ENCODE data around the gene FLRT1. TPM values are rescaled to one million over a fixed set of nuclear protein-coding genes. Genes with fewer than 3 reads are reported as not detected.

FLRT1 gene
- total RNA-seq, 1 donor from 2014 or later = 4.5 TPM

DNA sequence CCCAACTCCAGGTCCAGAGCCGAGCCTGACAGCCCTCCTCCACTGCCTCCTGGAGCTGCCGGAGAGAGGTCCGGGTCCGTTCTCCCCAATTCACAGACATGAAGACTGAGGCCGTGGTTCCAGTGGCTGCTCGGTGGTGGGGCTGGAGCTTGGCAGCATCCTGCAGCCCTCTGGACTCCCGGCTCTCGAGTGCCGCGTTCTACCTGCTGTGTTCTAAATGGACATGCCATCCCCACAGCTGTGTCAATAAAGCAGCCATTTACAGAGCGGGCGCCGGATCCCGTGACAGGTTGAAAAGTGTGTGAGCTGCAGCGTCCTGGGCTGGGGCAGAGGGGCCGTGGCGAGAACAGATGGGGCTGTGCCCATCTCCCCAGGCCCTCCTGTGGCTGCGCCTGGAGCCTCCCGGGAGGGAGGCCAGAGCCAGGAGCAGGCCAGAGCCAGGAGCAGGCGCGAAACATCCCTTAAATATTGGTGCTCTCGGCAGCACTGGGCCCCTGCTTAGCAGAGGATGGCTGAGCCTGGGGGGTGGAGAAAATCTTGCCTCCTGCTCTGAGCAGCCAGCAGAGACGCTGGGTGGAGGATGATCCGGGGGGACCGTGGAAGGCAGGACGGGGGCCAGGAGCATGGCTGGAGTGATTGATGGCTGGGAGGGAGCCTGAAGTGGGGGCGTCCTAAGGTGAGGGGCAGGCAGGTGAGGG is 46.2 kb downstream of the FLRT1 start:
- DNase-seq (ENCODE audit: low spot score in 2 of 2) (no peak), FAIRE-seq (no peak)

DNA sequence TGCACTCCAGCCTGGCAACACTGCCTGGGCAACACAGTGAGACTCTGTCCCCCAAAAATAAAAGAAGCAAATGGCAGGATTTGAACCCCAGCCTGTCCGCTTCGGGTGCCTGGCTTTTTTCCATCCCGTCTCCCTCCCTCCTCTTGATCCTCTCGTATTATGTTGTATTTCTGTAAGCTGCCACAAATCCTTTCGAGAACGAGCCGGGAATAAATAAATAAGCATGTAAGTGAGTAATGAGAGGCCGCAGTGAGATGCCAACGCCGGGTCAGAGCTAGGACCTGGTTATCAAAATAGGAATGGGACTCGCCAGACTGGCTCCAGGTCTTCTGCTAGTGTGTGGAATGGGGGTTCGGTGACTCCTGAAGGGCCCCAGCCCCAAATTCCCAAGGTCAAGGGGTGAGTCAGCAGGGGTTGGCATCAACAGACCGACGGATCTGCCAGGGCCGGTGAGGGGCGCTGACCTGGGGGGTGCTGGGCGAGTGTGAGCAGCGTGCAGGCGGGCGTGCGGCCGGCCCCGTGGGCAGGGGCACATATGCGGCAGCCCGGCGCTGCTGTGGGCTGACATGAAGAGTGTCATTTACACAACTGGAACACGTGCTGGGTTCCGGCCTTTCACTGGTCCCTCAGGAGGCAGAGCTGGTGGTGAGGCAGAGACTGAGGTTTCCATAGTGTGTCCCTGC is 47.8 kb downstream of the FLRT1 start:
- no peak for FAIRE-seq
- no peak for DNase-seq (ENCODE audit: low spot score in 2 of 2)

DNA sequence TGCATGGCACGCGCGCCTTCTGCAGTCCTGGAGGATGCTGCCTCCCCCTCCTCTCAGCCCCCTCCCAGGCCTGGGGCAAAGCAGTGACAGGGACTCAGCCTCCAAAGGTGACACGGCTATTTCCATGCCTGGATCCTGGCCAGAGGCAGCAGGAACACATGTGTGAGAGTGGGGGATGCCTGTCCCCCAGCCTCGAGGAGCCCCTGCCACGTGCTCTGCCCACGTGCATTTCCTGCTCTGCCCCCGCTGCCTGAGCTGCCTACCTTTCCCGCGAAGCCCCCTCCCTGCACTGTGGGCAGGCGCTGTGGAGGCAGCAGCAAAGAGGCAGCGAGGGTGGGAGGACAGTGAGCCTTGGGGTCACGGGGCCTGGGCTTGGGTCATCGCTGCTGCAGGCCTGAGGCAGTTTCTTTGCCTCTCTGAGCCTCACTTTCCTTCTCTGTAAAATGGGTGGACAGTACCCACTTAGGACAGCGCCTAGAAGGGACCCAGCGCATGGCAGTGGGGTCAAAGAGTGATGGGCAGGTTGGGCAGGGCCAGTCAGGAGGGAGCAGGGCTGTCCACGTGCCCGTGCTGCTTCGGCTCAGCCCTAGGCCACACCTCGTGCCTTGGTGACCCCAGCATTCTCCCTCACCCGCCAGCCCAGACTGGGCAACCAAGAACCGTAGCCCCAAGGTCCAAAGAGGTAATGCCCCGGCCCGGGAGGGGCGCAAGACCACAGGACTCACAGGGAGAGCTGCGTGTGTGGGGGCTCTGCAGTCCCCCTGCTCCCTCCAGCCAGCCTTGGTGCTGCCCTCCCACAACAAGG is 48.6 kb downstream of the FLRT1 start:
- FAIRE-seq (no peak), DNase-seq (ENCODE audit: low spot score in 2 of 2) (no peak)

DNA sequence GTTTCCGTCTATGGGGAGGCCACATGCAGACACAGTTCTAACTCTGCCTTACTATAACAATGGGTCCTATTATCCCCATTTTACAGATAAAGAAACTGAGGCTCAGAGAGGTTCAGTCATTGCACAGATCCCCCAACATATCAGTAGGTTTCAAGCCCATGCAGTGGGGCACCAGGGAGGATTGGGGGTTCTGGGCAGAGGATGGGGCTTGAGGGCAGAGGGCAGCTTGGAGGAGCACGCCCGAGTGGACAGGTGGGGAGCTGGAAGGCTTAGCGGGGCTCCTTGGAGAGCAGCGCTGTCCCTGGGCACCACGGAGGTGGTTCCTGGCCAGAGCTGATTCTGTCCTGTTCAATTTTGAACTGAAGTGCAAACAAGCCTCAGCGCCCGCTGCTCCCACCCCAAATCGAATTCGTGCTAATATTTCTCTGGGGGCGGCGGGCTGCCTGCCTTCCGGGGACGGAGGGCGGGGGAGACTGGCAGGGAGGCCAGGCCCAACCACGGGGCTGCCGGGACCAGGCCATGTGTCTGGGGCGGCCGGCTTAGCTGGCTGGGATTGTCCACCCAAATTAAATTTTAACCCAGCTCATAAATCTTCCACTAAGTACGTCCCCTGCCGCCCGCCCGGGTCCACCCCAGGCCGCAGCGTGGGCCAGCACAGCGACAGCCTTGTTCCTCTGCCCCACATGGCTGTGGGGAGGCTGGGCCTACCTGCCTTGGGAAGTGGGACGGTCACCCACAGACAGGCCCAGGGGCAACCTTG is 49.4 kb downstream of the FLRT1 start:
- DNase-seq (ENCODE audit: low spot score in 2 of 2) = no peak
- FAIRE-seq = no peak

Other genes with a start within 250 kb of the FLRT1 start
- gene SPINDOC, start 222.5 kb upstream of the FLRT1 start, total RNA-seq = 13.0 TPM
- 11.8 TPM for gene MARK2, start 196.8 kb upstream of the FLRT1 start, total RNA-seq
- gene RCOR2, start 118.8 kb upstream of the FLRT1 start, total RNA-seq = 14.3 TPM
- gene NAA40, start 96.9 kb upstream of the FLRT1 start, total RNA-seq = 11.4 TPM
- 238 TPM for gene COX8A, start 61.3 kb upstream of the FLRT1 start, total RNA-seq
- gene OTUB1, start 49.5 kb upstream of the FLRT1 start, total RNA-seq = 31.4 TPM
- gene MACROD1, start 130.2 kb downstream of the FLRT1 start, total RNA-seq = 19.6 TPM
- 91.7 TPM for gene STIP1, start 150.2 kb downstream of the FLRT1 start, total RNA-seq
- gene FERMT3, start 170.8 kb downstream of the FLRT1 start, total RNA-seq = 0.41 TPM
- 10.6 TPM for gene TRPT1, start 190.3 kb downstream of the FLRT1 start, total RNA-seq
- gene NUDT22, start 190.3 kb downstream of the FLRT1 start, total RNA-seq = 12.6 TPM
- 9.8 TPM for gene DNAJC4, start 194.6 kb downstream of the FLRT1 start, total RNA-seq
- gene VEGFB, start 198.7 kb downstream of the FLRT1 start, total RNA-seq = 17.9 TPM
- 26.1 TPM for gene FKBP2, start 205.2 kb downstream of the FLRT1 start, total RNA-seq
- 102 TPM for gene PPP1R14B, start 211.0 kb downstream of the FLRT1 start, total RNA-seq
- 4.9 TPM for gene PLCB3, start 215.6 kb downstream of the FLRT1 start, total RNA-seq
- gene BAD, start 248.7 kb downstream of the FLRT1 start, total RNA-seq = 44.8 TPM
- 9.8 TPM for gene GPR137, start 249.9 kb downstream of the FLRT1 start, total RNA-seq

Measured in frontal cortex (tissue), 4 donors.